Stomach smooth muscle (tissue), 2 donors: ENCODE results near the gene CEPT1.

Source experiments
- H3K27ac ChIP-seq: one replicate; pipeline ENCODE4 v1.7.0; 2013; ENCODE audit warnings: mild to moderate bottlenecking, low read length, inconsistent platforms
- H3K27me3 ChIP-seq, 2 donors: one replicate each; pipeline ENCODE4 v1.7.0; 2013; ENCODE audit warnings: low read length in 2 of 2; ENCODE audit not compliant: insufficient read depth in 2 of 2, control insufficient read depth in 1 of 2
- H3K36me3 ChIP-seq, 2 donors: one replicate each; pipeline ENCODE4 v1.7.0; 2013; ENCODE audit warnings: low read length in 2 of 2; ENCODE audit not compliant: control insufficient read depth in 2 of 2, insufficient read depth in 2 of 2
- H3K4me1 ChIP-seq: one replicate; pipeline ENCODE4 v1.7.0; 2013; ENCODE audit warnings: low read length; ENCODE audit not compliant: control insufficient read depth, insufficient read depth
- H3K4me3 ChIP-seq, 2 donors: one replicate each; pipeline ENCODE4 v1.7.0; 2013; ENCODE audit warnings: low read length in 2 of 2
- H3K9ac ChIP-seq, 2 donors: one replicate each; pipeline ENCODE4 v1.7.0; 2013; ENCODE audit warnings: low read length in 2 of 2, mild to moderate bottlenecking in 1 of 2
- H3K9me3 ChIP-seq, 2 donors: one replicate each; pipeline ENCODE4 v1.7.0; 2013; ENCODE audit warnings: low read length in 2 of 2; ENCODE audit not compliant: control insufficient read depth in 2 of 2
- donor health status: healthy.
- donor health status: Pancreatic carcinoma.

CEPT1 gene

DNA sequence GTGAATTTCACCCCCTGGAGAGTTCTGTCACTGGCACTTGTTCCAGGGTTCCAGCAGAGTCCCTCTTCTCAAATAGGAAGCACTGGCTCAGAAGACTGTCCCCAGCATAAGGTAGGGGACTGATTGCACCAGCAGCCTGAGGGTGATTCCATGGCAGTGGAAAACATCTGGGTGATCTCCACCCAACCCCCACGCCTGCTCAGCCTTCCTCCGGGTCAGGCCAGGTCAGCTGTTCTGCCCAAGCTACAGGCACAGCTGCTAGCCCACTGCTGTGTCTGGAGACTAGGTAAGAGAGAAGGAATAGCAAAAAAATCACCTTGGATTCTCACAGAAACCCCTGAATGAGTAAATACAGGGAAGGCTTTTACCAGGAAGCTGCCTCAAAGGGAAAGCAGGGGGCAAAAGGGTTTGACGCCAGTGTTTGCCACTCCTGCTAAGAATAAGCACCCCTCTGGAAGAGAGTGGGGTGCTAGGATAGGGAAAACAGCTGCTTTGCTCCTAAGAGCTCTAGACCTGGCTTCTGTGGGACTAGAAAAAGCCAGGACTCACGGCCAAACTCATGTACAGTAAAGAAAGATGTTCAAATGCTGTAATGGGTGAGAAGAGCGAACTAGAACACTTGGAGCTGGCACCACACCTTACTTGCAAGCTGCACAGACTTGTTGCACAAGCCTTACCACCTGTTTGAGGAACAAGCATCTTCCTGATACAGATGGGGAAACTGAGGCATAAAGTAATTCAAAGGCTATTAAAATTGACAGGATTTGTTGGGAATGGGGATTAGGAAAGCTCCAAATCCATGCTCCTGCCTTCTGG, 61.5 kb downstream of the CEPT1 start:
- Histone ChIP-seq H3K27me3 (peaks cover 8 to 18% of the 10 kb centered on the region in 2 donors), H3K36me3 (no peaks in the 10 kb centered on the region), H3K9ac (no peak overlapping the region), H3K4me3 (no peak overlapping the region), H3K9me3 (no peaks in the 10 kb centered on the region), H3K27ac (no peak overlapping the region), H3K4me1 (peaks cover 10% of the 10 kb centered on the region)

DNA sequence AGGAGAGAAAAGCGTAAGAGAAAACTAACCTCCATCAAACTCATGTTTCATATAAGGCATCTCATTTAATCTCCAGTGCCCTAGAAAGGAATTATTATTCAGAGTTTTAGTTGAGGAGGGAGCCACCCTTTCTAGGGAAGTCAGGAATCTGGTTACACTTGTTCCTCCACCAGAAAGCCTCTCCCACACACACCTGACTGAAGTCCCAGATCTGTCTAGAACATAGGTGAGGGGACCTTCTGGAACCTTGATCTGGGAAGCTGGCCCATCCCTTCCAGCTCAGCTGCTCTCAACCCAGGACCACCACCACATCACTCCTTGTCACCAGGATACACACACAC, 62.3 kb downstream of the CEPT1 start:
- H3K4me1 ChIP-seq: peaks cover 10% of the 10 kb centered on the region
- H3K27ac ChIP-seq: no peak overlapping the region
- H3K9me3 ChIP-seq: no peaks in the 10 kb centered on the region
- no peaks in the 10 kb centered on the region for H3K36me3 ChIP-seq
- H3K4me3 ChIP-seq: no peak overlapping the region
- H3K27me3 ChIP-seq: peaks cover 8 to 18% of the 10 kb centered on the region in 2 donors
- no peak overlapping the region for H3K9ac ChIP-seq

GRCh38 chr1:111202707-111203623, 62.9 kb downstream of the CEPT1 start:
- peak overlapping the region in 1 of 2 donors; percentile 73 for H3K4me3 ChIP-seq
- peaks cover 10% of the 10 kb centered on the region for H3K4me1 ChIP-seq
- no peak overlapping the region for H3K9ac ChIP-seq
- peaks cover 5 to 18% of the 10 kb centered on the region in 2 donors for H3K27me3 ChIP-seq
- H3K9me3 ChIP-seq: no peaks in the 10 kb centered on the region
- H3K36me3 ChIP-seq: no peaks in the 10 kb centered on the region
- no peak overlapping the region for H3K27ac ChIP-seq

DNA sequence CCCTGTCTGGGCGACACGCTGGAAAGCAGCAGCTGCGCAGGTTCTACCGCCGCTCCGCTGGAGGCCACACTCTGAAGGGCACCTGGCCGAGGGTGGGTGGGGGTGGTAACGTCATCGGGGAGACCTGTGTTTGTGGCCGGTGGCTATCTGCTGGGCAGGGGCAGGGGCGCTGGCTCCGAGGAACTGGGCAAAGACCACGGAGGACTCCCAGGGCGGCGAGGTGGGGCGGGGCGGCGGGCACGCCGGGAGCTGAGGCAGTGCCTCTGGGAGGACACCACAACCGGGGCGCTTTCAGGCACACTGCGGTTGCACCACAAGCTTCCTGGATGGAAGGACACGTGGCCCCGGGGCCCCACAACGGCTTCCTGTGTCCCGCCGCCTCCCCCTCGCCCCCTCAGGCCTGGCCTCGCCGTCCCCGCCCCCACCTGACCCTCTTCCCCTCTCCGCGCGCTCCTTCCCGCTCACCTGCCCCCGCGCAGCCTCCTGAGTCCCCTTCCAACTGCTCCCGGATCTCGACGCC, 63.7 kb downstream of the CEPT1 start:
- H3K4me3 ChIP-seq: peak overlapping the region; percentile 54 to 73
- peaks cover 10% of the 10 kb centered on the region for H3K4me1 ChIP-seq
- H3K9me3 ChIP-seq: no peaks in the 10 kb centered on the region
- no peaks in the 10 kb centered on the region for H3K36me3 ChIP-seq
- H3K9ac ChIP-seq: no peak overlapping the region
- no peak overlapping the region for H3K27ac ChIP-seq
- peaks cover 5 to 18% of the 10 kb centered on the region in 2 donors for H3K27me3 ChIP-seq

- peaks cover 5 to 18% of the 10 kb centered on the region in 2 donors for H3K27me3 ChIP-seq
- H3K4me3 ChIP-seq: peak overlapping the region; percentile 54 to 73
- no peak overlapping the region for H3K9ac ChIP-seq
- H3K9me3 ChIP-seq: no peaks in the 10 kb centered on the region
- H3K36me3 ChIP-seq: no peaks in the 10 kb centered on the region
- peaks cover 10% of the 10 kb centered on the region for H3K4me1 ChIP-seq
- H3K27ac ChIP-seq: no peak overlapping the region
Measured at GRCh38 chr1:111204201-111204982, 64.4 kb downstream of the CEPT1 start.

- Histone ChIP-seq H3K9me3 (no peaks in the 10 kb centered on the region), H3K4me1 (peaks cover 10% of the 10 kb centered on the region), H3K27me3 (peaks cover 5 to 14% of the 10 kb centered on the region in 2 donors), H3K27ac (no peak overlapping the region), H3K9ac (no peak overlapping the region), H3K4me3 (peak overlapping the region in 1 of 2 donors; percentile 73), H3K36me3 (no peaks in the 10 kb centered on the region)
Measured at GRCh38 chr1:111204983-111205713, 65.1 kb downstream of the CEPT1 start.

DNA sequence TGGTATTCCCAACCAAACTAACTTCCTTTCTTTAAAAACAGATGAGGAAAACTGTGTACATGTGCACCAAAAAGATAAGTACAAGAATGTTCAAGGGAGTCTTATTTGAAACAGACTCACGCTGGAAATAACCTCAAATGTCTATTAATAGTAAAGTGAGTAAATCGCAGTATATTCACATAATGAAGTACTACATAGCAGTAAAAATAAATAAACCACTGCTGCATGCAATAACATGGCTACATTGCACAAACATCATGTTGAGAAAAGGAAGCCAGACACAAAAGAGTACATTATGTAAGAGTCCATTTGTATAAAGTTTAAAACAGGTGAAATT, 65.7 kb downstream of the CEPT1 start:
- Histone ChIP-seq H3K27ac (no peak overlapping the region), H3K27me3 (peaks cover 5 to 14% of the 10 kb centered on the region in 2 donors), H3K36me3 (no peaks in the 10 kb centered on the region), H3K9ac (no peak overlapping the region), H3K4me1 (peaks cover 10% of the 10 kb centered on the region), H3K9me3 (no peaks in the 10 kb centered on the region), H3K4me3 (no peak overlapping the region)

- H3K4me3 ChIP-seq: no peak overlapping the region
- peaks cover 4% of the 10 kb centered on the region for H3K4me1 ChIP-seq
- no peaks in the 10 kb centered on the region for H3K9me3 ChIP-seq
- H3K27ac ChIP-seq: no peak overlapping the region
- no peak overlapping the region for H3K9ac ChIP-seq
- no peaks in the 10 kb centered on the region for H3K36me3 ChIP-seq
- H3K27me3 ChIP-seq: peaks cover 5 to 15% of the 10 kb centered on the region in 2 donors
Measured at GRCh38 chr1:111208921-111209320, 68.9 kb downstream of the CEPT1 start.

GRCh38 chr1:111209622-111210021, 69.6 kb downstream of the CEPT1 start:
- H3K27ac ChIP-seq: no peak overlapping the region
- H3K27me3 ChIP-seq: peaks cover 3 to 12% of the 10 kb centered on the region in 2 donors
- H3K4me1 ChIP-seq: peaks cover under 1% of the 10 kb centered on the region
- H3K9me3 ChIP-seq: no peaks in the 10 kb centered on the region
- H3K4me3 ChIP-seq: no peak overlapping the region
- H3K9ac ChIP-seq: no peak overlapping the region
- H3K36me3 ChIP-seq: no peaks in the 10 kb centered on the region

DNA sequence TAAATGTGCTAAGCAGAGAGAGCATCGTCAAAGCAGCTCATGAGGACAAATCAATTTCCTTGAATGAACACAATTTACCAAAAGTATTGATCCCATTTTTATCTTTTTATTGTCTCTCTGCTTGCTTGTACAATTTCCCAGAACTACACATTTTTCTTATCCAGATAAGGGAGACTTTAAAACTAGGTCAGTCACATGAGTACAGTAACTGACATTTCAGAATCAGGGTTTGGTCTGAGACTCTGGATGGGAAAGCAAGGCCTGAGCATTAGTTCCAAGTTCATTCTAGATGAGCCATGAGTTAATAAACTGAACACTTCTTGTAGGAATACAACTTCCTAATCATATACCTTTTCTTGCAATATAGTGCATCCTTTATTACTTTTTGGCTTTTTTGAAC, 71.9 kb downstream of the CEPT1 start:
- Histone ChIP-seq H3K4me3 (no peak overlapping the region), H3K9ac (no peak overlapping the region), H3K4me1 (no peaks in the 10 kb centered on the region), H3K36me3 (no peaks in the 10 kb centered on the region), H3K27ac (no peak overlapping the region), H3K27me3 (peaks cover 2 to 6% of the 10 kb centered on the region in 2 donors), H3K9me3 (no peaks in the 10 kb centered on the region)
